ENCODE data around the gene OR1J4.
"Not testable (repeated sequence)": the region's sequence is repeated elsewhere in the genome, so short reads cannot be mapped to it uniquely, and the experiment has no call there.

Gene OR1J4, protein sequence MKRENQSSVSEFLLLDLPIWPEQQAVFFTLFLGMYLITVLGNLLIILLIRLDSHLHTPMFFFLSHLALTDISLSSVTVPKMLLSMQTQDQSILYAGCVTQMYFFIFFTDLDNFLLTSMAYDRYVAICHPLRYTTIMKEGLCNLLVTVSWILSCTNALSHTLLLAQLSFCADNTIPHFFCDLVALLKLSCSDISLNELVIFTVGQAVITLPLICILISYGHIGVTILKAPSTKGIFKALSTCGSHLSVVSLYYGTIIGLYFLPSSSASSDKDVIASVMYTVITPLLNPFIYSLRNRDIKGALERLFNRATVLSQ

DNA sequence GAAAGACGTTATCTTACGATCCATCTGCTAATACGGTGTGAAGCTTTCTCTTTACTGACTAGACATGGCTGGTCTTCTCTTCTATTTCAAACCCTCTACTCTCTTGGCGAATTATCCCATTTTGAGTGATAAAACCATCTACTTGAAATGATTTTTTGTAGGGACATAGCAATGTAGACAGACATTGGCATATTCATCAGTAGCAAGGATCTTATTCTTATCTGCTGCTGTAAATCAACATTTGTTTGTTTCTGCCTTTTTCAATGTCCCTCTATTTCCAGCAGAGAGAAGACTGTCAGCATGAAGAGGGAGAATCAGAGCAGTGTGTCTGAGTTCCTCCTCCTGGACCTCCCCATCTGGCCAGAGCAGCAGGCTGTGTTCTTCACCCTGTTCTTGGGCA lies at the start of gene OR1J4:
Gene OR1J4, plus strand, starts transcription at position 301 of the 400 bp plus-strand sequence. Its CDS starts 0 bp downstream, at position 301.
- DNase-seq: no peak

DNA sequence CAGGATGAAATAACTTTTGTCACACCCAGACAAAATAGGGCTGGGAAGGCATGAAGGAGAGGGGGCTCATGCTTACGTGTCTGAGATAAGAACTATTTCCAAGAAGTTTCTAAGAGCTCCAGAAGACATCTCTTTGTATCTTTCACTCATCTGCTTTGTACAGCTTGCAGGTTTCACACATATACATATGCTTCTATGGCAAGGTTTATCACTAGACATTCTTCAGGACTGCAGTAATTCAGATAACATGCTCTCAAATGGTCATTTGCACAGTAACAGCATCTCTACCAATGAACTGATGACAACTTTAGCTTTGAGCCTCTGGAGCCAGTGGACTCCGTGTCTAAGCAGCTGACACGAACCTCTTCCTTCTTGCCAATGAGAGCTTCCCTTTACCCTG lies 44.4 kb upstream of the OR1J4 start:
- no peak for DNase-seq

DNA sequence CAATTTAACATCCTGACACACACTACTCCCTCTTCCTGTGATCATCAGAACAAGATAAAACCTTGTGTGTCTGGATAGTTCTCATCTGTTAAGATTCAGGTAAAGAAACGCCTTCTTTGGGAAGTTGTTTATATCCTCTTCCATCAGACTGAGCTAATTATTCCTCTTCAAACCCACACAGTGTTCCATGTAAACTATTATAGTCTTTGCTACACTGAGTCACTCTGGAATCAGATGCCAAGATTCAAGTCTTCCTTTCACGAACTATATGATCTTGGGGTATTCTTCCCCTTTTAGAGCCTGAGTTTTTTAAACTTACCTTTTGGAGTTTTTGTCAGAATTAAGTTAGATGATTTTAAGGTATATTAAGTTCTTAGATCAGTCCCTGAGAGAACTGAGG lies 43.2 kb upstream of the OR1J4 start:
- DNase-seq: no peak

DNA sequence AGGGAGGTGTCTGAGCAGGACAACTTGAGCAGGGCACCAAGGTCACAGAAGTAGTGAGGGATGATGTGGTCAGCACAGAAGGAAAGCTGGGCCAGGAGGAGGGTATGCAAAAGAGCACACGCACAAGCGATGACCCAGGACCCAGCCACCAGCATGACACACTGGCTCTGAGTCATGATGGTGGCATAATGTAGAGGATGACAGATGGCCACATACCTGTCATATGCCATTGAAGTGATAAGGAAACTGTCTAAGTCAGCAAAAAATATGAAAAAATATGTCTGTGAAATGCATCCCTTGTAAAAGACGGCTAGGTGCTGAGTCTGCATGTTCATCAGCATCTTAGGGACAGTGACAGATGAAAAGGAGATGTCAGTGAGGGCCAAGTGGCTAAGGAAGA lies 41.6 kb upstream of the OR1J4 start:
- DNase-seq: no peak

DNA sequence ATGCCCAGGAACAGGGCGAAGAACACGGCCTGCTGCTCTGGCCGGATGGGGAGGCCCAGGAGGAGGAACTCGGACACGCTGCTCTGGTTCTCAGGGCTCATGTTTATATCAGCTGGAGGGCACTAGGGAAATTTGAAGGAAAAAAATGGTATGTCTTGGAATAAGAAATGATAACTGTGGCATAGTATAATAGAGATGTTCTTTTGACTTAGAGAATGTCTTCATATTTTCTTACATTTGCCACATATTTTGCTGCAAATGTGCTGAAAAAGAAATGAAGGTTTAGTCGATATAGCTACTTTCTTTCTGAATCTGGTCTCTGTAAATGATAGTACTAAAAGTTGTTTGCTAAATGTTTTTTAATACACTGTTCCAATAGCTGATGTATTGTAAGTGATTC lies 41.1 kb upstream of the OR1J4 start, which contains the start of gene OR1J1:
Gene OR1J1, minus strand, starts transcription at position 101 of the 400 bp plus-strand sequence. Its CDS starts 0 bp downstream, at position 101.
- DNase-seq: no peak

DNA sequence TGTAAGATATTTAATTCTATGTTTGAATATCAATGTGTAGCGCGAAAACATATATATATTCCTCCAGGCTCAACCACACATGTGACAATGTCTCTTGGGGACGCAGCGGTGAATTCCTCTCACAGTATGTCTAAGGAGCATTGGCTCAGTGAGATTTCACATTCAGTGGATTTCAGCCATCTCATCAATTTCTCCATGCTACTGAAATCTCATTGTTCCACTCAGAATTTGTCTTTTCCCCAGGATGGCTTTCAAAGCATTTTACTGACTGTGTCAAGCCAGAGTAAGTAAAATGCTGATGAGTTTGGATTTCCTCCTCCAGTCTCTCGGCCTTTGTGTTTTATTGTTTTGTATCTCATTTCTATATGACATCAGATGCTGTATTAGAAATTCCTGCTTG lies 39.9 kb upstream of the OR1J4 start:
- no peak for DNase-seq

DNA sequence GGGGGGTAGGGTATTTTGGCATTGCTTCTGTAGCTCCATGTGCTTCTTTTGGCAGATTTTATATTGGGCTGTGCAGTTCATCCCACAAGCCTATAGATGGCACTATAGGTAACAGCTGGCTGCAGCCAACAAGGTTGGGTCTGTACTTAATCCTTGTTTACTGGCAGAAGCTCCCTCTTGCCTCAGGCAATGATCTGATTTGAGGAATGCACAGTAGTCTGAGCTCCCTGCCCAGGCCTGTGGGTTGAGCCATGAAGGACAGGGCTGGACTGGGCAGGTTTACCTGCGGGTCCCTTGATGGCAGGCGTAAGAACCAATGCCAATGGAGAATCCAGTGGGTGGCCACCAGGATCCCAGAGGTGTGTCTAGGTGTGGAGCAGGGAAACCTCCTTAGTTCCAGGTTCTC lies 20.1 kb upstream of the OR1J4 start:
- peak; percentile 53 for DNase-seq

GRCh38 chr9:122506964-122507363 lies 12.0 kb upstream of the OR1J4 start:
- DNase-seq: no peak

DNA sequence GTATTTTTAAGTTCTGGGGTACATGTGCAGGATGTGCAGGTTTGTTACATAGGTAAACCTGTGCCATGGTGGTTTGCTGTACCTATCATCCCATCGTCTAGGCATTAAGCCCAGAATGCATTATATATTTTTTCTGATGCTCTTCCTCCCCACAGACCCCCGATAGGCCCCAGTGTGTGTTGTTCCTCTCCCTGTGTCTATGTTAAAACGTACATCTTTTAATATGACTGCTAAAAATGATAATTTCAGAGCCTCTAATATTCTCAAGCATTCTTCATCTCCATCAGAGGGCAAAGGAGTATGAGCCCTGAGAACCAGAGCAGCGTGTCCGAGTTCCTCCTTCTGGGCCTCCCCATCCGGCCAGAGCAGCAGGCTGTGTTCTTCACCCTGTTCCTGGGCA lies 8.4 kb upstream of the OR1J4 start, which contains the start of gene OR1J2:
Gene OR1J2, plus strand, starts transcription at position 301 of the 400 bp plus-strand sequence. Its CDS starts 0 bp downstream, at position 301.
- no peak for DNase-seq

DNA sequence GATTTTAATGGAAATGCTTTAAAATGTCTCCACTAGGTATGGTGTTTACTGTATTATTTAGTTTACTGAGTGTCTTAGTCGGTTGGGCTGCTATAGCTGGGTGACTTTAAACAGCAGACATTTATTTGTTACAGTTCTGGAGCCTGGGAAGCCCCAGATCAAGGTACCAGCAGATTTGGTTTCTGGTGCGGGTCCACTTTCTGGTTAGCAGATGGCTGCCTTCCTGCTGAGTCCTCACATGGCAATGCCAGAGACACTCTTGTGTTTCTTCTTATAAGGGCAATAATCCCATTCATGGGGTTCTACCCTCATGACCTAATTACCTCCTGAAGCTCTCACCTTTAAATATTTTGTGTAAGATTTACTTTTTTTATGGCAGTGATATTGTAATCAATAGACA lies 715 bp upstream of the OR1J4 start:
- no peak for DNase-seq

DNA sequence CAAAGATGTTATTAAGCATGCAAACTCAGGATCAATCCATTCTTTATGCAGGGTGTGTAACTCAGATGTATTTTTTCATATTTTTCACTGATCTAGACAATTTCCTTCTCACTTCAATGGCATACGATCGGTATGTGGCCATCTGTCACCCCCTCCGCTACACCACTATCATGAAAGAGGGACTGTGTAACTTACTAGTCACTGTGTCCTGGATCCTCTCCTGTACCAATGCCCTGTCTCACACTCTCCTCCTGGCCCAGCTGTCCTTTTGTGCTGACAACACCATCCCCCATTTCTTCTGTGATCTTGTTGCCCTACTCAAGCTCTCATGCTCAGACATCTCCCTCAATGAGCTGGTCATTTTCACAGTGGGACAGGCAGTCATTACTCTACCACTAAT lies 435 bp downstream of the OR1J4 start:
- DNase-seq: no peak

- DNase-seq: no peak
Measured at GRCh38 chr9:122526602-122527001, 7.7 kb downstream of the OR1J4 start.

GRCh38 chr9:122527193-122527592 lies 8.3 kb downstream of the OR1J4 start, which contains the start of gene OR1N1:
OR1N1 (minus strand) TSS chr9:122527293; CDS start chr9:122527293, 0 bp downstream.
- no peak for DNase-seq

- DNase-seq: not testable (repeated sequence)
Measured at GRCh38 chr9:122531157-122531556, 12.2 kb downstream of the OR1J4 start.

DNA sequence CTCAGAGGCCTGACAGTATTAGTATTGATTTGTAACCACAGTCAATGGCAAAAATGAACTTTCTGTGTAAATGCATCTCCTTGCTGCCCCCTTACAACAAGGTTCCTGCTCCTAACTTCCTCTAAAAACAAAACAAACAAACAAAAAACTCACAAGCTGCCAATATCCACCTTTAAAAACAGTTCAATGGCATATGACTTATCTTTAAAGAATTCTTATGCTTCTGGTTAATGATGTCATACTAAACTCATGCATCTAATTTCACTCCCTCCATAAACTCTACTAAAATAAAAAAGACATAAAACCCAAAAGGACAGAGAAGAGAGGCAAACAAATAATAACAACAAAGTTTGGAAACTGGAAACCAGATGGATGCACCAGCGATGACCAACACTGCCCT lies 17.2 kb downstream of the OR1J4 start:
- DNase-seq: no peak

DNA sequence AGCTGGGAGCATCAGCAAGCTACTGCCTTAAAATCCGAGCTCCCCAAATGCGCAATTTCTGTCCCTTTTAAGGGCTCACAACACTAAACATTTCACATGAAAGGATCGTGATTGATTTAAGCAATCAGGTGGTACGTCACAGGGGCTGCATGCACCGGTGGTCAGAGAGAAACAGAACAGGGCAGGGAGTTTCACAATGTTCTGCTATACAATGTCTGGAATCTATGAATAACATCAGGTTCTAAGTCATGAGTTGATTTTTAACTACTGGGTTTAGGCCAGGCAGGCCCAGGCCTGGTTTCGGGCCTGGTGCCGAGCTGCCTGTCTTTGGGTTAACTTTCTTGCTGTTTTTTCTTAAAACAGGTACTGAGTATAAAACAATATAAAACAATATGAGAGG lies 18.1 kb downstream of the OR1J4 start:
- not testable (repeated sequence) for DNase-seq

GRCh38 chr9:122538757-122539156 lies 19.8 kb downstream of the OR1J4 start:
- DNase-seq: no peak

- no peak for DNase-seq
Measured at GRCh38 chr9:122546196-122546595, 27.3 kb downstream of the OR1J4 start.

GRCh38 chr9:122551371-122551770 lies 32.4 kb downstream of the OR1J4 start:
- no peak for DNase-seq

- DNase-seq: no peak
Measured at GRCh38 chr9:122552812-122553211, 33.9 kb downstream of the OR1J4 start, which contains the start of gene OR1N2. OR1N2 (plus strand) TSS chr9:122553112; CDS start chr9:122553212, 100 bp downstream.

GRCh38 chr9:122561446-122561845 lies 42.5 kb downstream of the OR1J4 start:
- DNase-seq: no peak

GRCh38 chr9:122562134-122562760 lies 43.3 kb downstream of the OR1J4 start:
- DNase-seq: no peak

GRCh38 chr9:122567901-122568300 lies 49.0 kb downstream of the OR1J4 start:
- DNase-seq: no peak

Data from activated CD4-positive, alpha-beta T cell treated with anti-CD3 and anti-CD28 coated beads, Interleukin-10, Interleukin-2, amounts not matched to agents 100 ng/mL and 50 ng/mL, durations not matched to agents 16 hours and 8 hours (primary cell).